WTC11 (cell line): ENCODE results near the gene MANSC1. TPM values are rescaled to one million over a fixed set of nuclear protein-coding genes. Genes with fewer than 3 reads are reported as not detected.

Experiments used
- ATAC-seq: fragments of 200-7000 bp; cut with Tn5 transposase; 2 replicates; pipeline ENCODE4 v1.10.0; 2021; ENCODE audit warnings: mild to moderate bottlenecking, moderate library complexity
- CTCF ChIA-PET: fragments of 300-600 bp; sonication (Branson Sonifier 250); formaldehyde crosslinking; loops from one replicate; lab custom pipeline; 2021; ENCODE audit warnings: antibody characterized with exemption; lab: Charles Lee
- POLR2A ChIA-PET: fragments of 350-600 bp; sonication (Branson Sonifier 250); formaldehyde crosslinking; loops from one replicate; lab custom pipeline; 2021; ENCODE audit warnings: antibody characterized with exemption; lab: Charles Lee
- DNase-seq: peaks from one replicate; pipeline ENCODE4 v3.0.0; 2021; ENCODE audit warnings: low spot score
- H3K27ac Mint-ChIP-seq: 2 replicates; pipeline ENCODE4 v1.8.0; 2021; ENCODE audit warnings: mixed read lengths
- H3K27me3 Mint-ChIP-seq: 2 replicates; pipeline ENCODE4 v1.8.0; 2021; ENCODE audit warnings: low read depth, mild to moderate bottlenecking, moderate library complexity, mixed read lengths
- H3K36me3 Mint-ChIP-seq: 2 replicates; pipeline ENCODE4 v1.8.0; 2021; ENCODE audit warnings: mixed read lengths
- H3K4me1 Mint-ChIP-seq: 2 replicates; pipeline ENCODE4 v1.8.0; 2022; ENCODE audit warnings: mixed read lengths
- H3K4me3 Mint-ChIP-seq: 2 replicates; pipeline ENCODE4 v1.8.0; 2021; ENCODE audit warnings: mild to moderate bottlenecking, moderate library complexity, mixed read lengths
- H3K9me3 Mint-ChIP-seq: 2 replicates; pipeline ENCODE4 v1.8.0; 2021; ENCODE audit warnings: mixed read lengths
- AFF4 ChIP-seq: sonication (generic); formaldehyde crosslinking; IDR thresholded peaks from 2 replicates; pipeline ENCODE4 v1.8.1; 2023; ENCODE audit warnings: mild to moderate bottlenecking, missing genetic modification reagents, borderline replicate concordance
- CBFB ChIP-seq: sonication (generic); formaldehyde crosslinking; IDR thresholded peaks from 2 replicates; pipeline ENCODE4 v1.8.1; 2022; ENCODE audit warnings: mild to moderate bottlenecking, low read depth, missing genetic modification reagents
- CREB1 ChIP-seq: sonication (generic); formaldehyde crosslinking; IDR thresholded peaks from 2 replicates; pipeline ENCODE4 v1.8.0; 2023; ENCODE audit warnings: mild to moderate bottlenecking, missing genetic modification reagents
- CTCF ChIP-seq: fragments of 200-600 bp; IDR thresholded peaks from 2 replicates; pipeline ENCODE4 v1.8.0; 2022; ENCODE audit warnings: antibody characterized with exemption
- E2F1 ChIP-seq: sonication (generic); formaldehyde crosslinking; IDR thresholded peaks from 2 replicates; pipeline ENCODE4 v1.8.0; 2022; ENCODE audit warnings: mild to moderate bottlenecking, missing genetic modification reagents
- ERG ChIP-seq: fragments of 250-450 bp; sonication (Bioruptor Pico); IDR thresholded peaks from 2 replicates; pipeline ENCODE4 v1.8.0; 2021; ENCODE audit warnings: mild to moderate bottlenecking
- GABPB1 ChIP-seq: sonication (generic); formaldehyde crosslinking; IDR thresholded peaks from 2 replicates; pipeline ENCODE4 v1.8.1; 2023; ENCODE audit warnings: mild to moderate bottlenecking, missing genetic modification reagents
- GRHL2 ChIP-seq: fragments of 250-450 bp; sonication (Bioruptor Pico); IDR thresholded peaks from 2 replicates; pipeline ENCODE4 v1.8.0; 2022; ENCODE audit warnings: mild to moderate bottlenecking, moderate library complexity; ENCODE audit not compliant: insufficient replicate concordance, severe bottlenecking
- NFE2L1 ChIP-seq: sonication (generic); formaldehyde crosslinking; IDR thresholded peaks from 2 replicates; pipeline ENCODE4 v1.8.1; 2023; ENCODE audit warnings: missing genetic modification reagents
- PRRX2 ChIP-seq: fragments of 250-450 bp; sonication (Bioruptor Pico); IDR thresholded peaks from 2 replicates; pipeline ENCODE4 v1.8.0; 2021; ENCODE audit warnings: mild to moderate bottlenecking
- TEAD4 ChIP-seq: sonication (generic); formaldehyde crosslinking; IDR thresholded peaks from 2 replicates; pipeline ENCODE4 v1.8.0; 2022; ENCODE audit warnings: mild to moderate bottlenecking, missing genetic modification reagents
- ZNF317 ChIP-seq: sonication (generic); formaldehyde crosslinking; IDR thresholded peaks from 2 replicates; pipeline ENCODE4 v1.8.1; 2023; ENCODE audit warnings: low read depth, mild to moderate bottlenecking, moderate library complexity, missing genetic modification reagents, borderline replicate concordance
- total RNA-seq: library from RNA; stranded (reverse); gene quantifications from 3 replicates; pipeline ENCODE4 v1.2.3, GENCODE V29; 2021
- TF ChIP-seq, protein P1 (sequence below): sonication (generic); formaldehyde crosslinking; IDR thresholded peaks from 2 replicates; pipeline ENCODE4 v1.8.0; 2022; ENCODE audit warnings: mild to moderate bottlenecking, missing genetic modification reagents
- TF ChIP-seq, protein P2 (sequence below): sonication (generic); formaldehyde crosslinking; IDR thresholded peaks from 2 replicates; pipeline ENCODE4 v1.8.1; 2023; ENCODE audit warnings: mild to moderate bottlenecking, moderate library complexity, missing genetic modification reagents
- TF ChIP-seq, protein P3 (sequence below): sonication (generic); formaldehyde crosslinking; IDR thresholded peaks from 2 replicates; pipeline ENCODE4 v1.8.0; 2022; ENCODE audit warnings: missing genetic modification reagents

MANSC1 gene
- total RNA-seq, 1 experiment from 2014 or later = 6.8 TPM

- H3K4me1 Mint-ChIP-seq = peaks cover 5% of the 10 kb centered on the region; the same call in 1 of the 2 replicates
- POLR2A ChIA-PET = no interaction called here
- H3K27me3 Mint-ChIP-seq = no peaks in the 10 kb centered on the region
- H3K36me3 Mint-ChIP-seq = no peaks in the 10 kb centered on the region
- CTCF ChIA-PET = no interaction called here
- H3K27ac Mint-ChIP-seq = no peak overlapping the region
- no peak overlapping the region for H3K4me3 Mint-ChIP-seq
- TF ChIP-seq CREB1 (CRISPR knock-in tag) (no peak), PRRX2 (CRISPR knock-in tag) (no peak), ZNF317 (no peak), E2F1 (no peak), GABPB1 (CRISPR knock-in tag) (no peak)
- TF ChIP-seq, protein P1, sequence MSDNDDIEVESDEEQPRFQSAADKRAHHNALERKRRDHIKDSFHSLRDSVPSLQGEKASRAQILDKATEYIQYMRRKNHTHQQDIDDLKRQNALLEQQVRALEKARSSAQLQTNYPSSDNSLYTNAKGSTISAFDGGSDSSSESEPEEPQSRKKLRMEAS (CRISPR knock-in tag) = no peak
- ATAC-seq = no peak
- H3K9me3 Mint-ChIP-seq = no peaks in the 10 kb centered on the region
- DNase-seq = no peak
These were observed 15.9 kb upstream of the MANSC1 start for GRCh38 chr12:12365931-12366431.

- CTCF ChIA-PET = interaction anchor here (0.7 kb wide), 1 partner anchor 9 kb away, joined by 4 read pairs; the partner anchor contains the start of gene BORCS5
- no peaks in the 10 kb centered on the region for H3K9me3 Mint-ChIP-seq
- H3K4me3 Mint-ChIP-seq = no peak overlapping the region
- no peaks in the 10 kb centered on the region for H3K36me3 Mint-ChIP-seq
- H3K27ac Mint-ChIP-seq = no peak overlapping the region
- DNase-seq = no peak
- POLR2A ChIA-PET = no interaction called here
- peaks cover 5% of the 10 kb centered on the region; the same call in 1 of the 2 replicates for H3K4me1 Mint-ChIP-seq
- ATAC-seq = no peak
- TF ChIP-seq CBFB (CRISPR knock-in tag) (no peak), NFE2L1 (CRISPR knock-in tag) (no peak), CTCF (no peak), ERG (CRISPR knock-in tag) (no peak), GRHL2 (CRISPR knock-in tag) (no peak)
- no peaks in the 10 kb centered on the region for H3K27me3 Mint-ChIP-seq
These were observed 15.4 kb upstream of the MANSC1 start for GRCh38 chr12:12365446-12365802.

DNA sequence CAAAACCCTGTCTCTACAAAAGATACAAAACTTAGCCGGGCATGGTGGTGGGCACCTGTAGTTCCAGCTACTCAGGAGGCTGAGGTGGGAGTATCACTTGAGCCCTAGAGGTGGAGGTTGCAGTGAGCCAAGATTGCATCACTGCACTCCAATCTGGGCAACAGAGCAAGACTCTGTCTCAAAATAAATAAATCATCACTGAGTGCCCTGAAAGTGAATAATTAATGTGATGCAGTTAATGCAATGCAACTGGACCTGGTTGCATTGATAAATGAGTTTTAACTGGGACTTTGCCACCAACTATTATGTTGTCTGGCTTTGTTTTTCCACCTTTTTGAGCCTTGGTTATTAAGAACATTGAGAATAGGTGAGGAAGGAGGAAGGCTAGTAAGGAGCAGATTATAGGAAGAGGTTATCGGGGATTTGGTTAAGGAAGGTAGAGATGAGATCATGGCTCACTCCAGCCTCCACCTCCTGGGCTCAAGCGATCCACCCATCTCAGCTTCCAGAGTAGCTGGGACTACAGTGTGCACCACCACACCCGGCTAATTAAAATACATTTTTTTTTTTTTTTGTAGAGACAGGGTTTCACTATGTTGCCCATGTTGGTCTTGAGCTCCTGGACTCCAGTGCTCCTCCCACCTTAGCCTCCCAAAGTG, 14.9 kb upstream of the MANSC1 start:
- Mint-ChIP-seq H3K27me3 (no peaks in the 10 kb centered on the region), H3K27ac (no peak overlapping the region; the same call in 1 of the 2 replicates), H3K36me3 (no peaks in the 10 kb centered on the region), H3K4me3 (no peak overlapping the region), H3K9me3 (no peaks in the 10 kb centered on the region), H3K4me1 (peaks cover 5% of the 10 kb centered on the region; the same call in 1 of the 2 replicates)
- no peak for ATAC-seq
- DNase-seq = no peak
- ChIA-PET POLR2A (no interaction called here), CTCF (interaction anchor here (0.7 kb wide), 1 partner anchor 8 kb away, joined by 4 read pairs; the partner anchor contains the start of gene BORCS5)
- no peak for TF ChIP-seq TEAD4 (CRISPR knock-in tag)
- TF ChIP-seq, protein P2, sequence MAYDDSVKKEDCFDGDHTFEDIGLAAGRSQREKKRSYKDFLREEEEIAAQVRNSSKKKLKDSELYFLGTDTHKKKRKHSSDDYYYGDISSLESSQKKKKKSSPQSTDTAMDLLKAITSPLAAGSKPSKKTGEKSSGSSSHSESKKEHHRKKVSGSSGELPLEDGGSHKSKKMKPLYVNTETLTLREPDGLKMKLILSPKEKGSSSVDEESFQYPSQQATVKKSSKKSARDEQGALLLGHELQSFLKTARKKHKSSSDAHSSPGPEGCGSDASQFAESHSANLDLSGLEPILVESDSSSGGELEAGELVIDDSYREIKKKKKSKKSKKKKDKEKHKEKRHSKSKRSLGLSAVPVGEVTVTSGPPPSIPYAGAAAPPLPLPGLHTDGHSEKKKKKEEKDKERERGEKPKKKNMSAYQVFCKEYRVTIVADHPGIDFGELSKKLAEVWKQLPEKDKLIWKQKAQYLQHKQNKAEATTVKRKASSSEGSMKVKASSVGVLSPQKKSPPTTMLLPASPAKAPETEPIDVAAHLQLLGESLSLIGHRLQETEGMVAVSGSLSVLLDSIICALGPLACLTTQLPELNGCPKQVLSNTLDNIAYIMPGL = no peak
- no peak for TF ChIP-seq PRRX2 (CRISPR knock-in tag)
- TF ChIP-seq AFF4 (CRISPR knock-in tag) = no peak
- TF ChIP-seq, protein P3, sequence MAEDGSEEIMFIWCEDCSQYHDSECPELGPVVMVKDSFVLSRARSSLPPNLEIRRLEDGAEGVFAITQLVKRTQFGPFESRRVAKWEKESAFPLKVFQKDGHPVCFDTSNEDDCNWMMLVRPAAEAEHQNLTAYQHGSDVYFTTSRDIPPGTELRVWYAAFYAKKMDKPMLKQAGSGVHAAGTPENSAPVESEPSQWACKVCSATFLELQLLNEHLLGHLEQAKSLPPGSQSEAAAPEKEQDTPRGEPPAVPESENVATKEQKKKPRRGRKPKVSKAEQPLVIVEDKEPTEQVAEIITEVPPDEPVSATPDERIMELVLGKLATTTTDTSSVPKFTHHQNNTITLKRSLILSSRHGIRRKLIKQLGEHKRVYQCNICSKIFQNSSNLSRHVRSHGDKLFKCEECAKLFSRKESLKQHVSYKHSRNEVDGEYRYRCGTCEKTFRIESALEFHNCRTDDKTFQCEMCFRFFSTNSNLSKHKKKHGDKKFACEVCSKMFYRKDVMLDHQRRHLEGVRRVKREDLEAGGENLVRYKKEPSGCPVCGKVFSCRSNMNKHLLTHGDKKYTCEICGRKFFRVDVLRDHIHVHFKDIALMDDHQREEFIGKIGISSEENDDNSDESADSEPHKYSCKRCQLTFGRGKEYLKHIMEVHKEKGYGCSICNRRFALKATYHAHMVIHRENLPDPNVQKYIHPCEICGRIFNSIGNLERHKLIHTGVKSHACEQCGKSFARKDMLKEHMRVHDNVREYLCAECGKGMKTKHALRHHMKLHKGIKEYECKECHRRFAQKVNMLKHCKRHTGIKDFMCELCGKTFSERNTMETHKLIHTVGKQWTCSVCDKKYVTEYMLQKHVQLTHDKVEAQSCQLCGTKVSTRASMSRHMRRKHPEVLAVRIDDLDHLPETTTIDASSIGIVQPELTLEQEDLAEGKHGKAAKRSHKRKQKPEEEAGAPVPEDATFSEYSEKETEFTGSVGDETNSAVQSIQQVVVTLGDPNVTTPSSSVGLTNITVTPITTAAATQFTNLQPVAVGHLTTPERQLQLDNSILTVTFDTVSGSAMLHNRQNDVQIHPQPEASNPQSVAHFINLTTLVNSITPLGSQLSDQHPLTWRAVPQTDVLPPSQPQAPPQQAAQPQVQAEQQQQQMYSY (CRISPR knock-in tag) = no peak
